CD4-positive, alpha-beta T cell treated with Interleukin-4 for 1 hour (primary cell): ENCODE measurements around the gene PYGB.
A peak's percentile ranks its signal among the peaks of the same experiment; 100 is the strongest.
"Not testable (repeated sequence)": the region's sequence is repeated elsewhere in the genome, so short reads cannot be mapped to it uniquely, and the experiment has no call there.

Experiments used
- DNase-seq, 2 donors: peaks; one replicate each; pipeline ENCODE4 v3.0.0-alpha.2; 2020 to 2022

Gene PYGB

DNA sequence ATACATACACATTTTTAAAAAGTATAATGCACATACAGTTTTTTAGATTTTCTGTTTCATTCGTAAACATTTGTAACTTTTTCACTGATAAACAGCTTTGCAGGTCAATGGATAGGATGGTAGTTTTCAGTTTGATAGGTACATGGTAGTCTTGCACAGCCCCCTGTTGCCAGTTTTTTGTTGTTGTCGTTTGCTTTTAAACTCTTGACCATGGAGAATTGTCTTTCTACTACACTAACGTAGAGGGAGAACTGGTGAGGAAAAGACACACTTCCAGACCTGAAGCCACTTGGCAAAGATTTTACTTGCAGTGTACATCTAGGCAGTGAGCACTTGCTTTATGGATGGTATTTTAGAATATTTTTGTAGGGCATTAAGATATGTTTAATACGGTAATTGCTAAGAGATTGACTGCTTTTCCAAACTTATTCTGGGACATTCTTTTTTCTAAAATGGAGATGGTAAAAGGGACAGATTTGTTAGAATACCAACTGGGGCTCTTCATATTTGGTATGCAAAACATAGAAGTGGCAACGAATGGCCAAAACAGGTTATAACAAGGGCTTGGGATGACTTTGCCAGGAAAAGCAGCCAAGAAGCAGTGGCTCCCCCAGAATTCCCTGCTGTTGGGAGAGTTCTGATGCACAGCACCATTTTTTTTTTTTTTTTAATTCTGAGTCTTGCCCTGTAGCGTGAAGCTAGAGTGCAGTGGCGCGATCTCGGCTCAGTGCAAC, 1.5 kb downstream of the PYGB start:
- DNase-seq, result no peak

- DNase-seq, result no peak
These were observed 2.6 kb downstream of the PYGB start for GRCh38 chr20:25250508-25250907.

DNA sequence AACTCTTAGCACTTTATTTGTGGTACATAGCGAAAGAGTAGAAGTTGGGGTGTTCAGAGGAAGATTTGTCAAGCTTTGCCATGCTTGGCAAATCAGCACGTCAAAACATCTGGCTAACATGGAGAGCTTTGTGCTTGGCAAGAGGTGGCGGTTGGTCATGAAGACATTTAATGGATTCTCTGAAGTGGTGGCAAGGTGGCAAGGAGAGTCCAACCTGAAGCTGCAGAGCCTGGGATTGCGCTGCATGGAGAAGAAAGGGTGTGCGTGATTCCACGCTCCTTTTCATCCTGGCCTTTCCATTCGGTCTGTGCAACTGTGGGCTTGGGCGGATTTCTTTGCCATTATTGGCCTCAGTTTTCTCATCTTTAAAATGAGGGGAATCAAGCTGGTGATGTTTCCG, 3.1 kb downstream of the PYGB start:
- no peak for DNase-seq

- DNase-seq, result no peak
These were observed 3.7 kb downstream of the PYGB start for GRCh38 chr20:25251558-25251957.

GRCh38 chr20:25252230-25252651, 4.4 kb downstream of the PYGB start:
- no peak for DNase-seq

DNA sequence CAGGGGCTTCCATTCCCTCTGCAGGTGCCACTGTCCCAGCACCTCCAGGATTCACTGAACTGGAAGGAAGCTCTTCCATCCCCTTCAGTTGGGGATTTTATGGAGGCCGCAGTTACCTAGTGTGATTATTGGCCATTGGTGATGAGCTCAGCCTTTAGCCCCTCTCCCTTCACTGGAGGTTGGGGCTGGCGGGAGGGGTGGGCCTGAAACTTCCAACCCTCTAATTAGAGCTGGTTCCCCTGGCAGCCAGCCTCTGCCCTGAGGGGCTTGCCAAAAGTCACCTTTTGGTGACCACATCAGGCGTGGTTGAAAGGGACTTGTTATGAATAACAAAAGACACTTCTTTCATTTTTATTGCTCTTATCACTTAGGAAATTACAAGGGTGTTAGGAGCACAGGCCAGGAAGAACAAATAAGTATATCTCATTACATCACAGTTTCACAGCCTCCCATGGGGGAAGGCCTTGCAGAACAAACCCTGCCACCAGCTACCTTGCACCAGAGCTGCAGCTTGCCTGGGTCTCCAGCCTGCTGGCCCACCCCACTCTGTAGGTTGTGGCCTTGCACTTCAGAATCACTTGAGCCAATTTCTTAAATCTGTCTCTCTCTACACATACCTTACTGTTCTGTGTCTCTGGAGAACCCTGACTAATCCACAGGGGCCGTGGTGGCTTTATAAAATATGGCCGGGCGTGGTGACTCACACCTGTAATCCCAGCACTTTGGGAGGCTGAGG, 5.0 kb downstream of the PYGB start:
- DNase-seq, result no peak

DNA sequence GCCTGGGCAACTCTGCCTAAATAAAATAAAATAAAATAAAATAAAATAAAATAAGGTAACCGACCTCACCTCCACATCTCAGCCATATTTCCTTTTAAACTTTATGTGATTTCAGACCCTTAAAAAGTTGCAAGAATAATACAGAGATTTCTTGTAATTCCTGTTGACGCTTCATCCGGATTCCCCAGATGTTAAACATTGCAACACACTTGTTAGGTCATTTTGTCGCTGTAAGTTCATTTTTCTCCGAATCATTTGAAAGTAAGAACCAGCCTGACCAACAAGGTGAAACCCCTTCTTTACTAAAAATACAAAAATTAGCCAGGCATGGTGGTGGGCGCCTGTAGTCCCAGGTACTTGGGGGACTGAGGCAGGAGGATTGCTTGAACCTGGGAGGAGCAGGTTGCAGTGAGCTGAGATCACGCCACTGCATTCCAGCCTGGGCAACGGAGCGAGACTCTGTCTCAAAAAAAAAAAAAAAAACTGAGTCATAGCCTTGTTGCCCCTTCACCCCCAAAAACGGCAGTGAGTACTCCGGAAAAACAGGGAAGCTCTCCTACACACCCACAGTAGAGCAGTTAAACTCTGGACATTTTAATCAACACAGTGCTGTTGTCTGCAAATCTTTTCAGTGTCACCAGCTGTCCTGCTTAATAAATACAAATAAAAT, 5.9 kb downstream of the PYGB start:
- DNase-seq, result no peak

DNA sequence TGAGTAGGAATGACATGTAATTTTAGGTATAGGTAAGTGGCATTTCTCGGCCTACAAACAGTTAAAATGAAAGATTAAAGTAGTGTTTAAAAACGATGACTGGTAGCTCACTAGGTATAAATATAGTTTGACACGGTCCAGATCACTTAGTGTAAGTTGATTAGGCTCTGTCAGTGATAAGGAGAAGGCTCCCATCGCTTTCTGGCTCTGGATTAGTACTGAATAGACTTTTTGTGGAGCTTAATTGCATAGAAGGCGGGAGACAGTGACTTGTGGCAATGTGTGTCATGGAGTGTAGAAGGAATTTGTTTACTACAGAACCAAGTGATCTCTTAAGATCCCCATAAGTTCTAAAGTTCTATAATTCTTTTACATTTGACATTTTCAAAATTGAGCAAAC, 6.7 kb downstream of the PYGB start:
- DNase-seq, result no peak

GRCh38 chr20:25254986-25255680, 7.2 kb downstream of the PYGB start:
- DNase-seq, result no peak

DNA sequence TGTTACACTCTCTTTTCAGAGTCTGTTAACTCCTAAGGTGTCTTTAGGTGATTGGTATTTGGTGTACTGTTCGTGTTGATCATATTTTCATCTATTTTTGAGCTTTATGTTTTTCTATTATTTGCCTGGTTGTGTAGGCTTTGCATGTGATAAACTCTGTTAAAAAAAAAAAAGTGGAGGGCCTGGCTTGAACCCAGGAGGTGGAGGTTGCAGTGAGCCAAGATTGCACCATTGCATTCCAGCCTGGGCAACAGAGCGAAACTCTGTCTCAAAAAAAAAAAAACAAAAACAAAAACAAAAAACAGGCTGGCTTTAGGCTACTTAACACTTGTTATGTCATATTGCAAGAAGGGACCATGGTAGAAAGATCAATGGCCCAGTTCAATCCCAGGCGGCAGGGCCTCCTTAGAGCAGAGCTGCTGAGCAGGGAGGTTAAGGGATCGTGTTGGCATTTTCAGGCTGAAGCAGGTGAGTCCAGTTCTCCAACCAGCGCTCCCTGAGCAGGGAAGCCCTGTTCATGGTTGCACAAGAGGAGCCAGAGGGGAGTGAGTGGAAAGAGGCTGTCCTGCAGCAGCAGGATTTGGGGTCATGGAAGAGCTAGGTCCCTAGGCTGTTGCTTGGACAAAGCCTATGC, 8.5 kb downstream of the PYGB start:
- DNase-seq, result no peak

DNA sequence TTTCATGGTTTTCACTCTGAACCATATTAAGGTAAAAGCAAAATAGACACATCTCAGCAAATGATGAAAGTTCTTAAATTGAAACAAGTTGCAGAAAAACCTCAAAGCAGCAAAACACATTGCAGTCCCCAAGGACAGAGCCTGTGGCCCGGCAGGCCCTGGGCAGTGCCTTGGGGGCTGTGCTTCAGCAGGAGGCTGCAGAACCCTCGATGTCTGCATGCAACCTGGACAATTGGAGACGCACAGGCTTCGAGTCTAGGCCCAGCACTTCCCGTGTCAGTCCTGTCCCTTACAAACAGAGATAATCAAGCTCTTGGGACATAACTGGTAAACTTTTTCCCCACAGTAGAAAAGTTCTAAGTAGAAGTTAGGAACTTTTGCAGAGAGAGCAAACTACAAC, 9.2 kb downstream of the PYGB start:
- DNase-seq, result no peak

DNA sequence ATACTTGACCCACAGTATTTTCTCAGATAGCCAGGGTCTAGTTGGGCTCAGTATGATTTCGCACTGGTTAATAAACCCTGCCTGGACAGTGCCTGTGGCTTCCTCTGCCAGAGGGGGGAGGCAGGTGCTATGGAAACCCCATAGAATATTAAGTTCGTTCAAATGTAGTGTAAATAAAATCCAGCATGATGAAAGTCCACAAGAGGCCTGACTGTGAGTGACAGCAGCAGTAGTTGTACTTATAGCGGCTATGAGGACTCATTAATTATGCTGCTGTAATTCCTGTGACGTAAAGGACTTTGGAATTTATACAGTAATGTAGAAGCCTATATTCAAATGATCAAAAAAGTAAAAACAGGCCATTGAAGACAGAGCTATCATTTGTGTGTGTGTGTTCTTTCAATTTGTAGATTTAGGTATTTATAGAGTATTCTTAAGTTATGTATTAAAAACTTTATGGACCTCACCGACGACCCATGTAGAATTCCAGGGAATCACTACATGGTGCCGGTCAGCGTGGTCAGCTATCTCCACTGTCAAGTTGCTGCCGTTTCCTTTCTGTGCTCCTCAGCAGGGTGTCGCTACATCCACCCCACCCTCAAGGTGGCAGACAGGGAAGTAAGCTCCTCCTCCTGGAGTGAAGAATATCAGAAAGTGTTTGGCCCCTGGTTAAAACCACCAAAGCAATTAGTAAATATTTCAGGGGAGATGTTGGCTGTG, 10.0 kb downstream of the PYGB start:
- DNase-seq, result no peak

DNA sequence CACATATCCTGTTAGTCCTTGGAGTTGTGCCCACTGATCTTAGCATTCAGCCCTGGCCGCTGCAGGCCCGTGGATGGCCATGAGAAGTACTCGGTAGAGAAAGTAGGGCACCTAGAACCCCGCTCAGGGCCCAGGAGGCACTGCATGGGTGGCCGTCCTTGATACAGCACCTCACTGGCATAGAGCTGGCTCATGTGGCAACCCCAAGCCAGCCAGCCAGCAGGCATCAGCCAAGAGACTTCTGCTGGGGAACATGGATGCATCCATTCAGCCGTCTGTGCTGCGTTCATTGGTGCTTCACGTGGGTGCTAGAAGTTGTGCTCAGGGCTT, 10.6 kb downstream of the PYGB start:
- DNase-seq, result no peak

DNA sequence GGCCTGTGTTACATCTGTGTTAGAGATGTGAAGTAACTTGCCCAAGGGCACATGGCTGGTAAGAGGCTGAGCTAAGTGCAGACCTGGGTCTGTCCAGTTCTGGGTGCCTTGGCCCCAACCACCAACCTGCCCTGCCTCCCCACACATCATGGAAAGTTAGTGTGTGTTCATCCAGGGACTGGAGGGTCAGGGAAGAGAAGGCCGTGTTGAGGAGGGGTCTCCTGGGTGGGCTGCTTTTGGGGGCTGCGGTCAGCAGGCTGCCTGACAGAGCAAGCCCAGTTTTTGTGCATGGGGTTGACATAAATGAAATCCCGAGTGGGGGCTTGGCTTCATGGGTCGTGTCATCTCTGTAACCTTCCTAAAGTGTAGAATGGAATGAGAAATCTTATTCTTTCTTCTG, 10.9 kb downstream of the PYGB start:
- no peak for DNase-seq

DNA sequence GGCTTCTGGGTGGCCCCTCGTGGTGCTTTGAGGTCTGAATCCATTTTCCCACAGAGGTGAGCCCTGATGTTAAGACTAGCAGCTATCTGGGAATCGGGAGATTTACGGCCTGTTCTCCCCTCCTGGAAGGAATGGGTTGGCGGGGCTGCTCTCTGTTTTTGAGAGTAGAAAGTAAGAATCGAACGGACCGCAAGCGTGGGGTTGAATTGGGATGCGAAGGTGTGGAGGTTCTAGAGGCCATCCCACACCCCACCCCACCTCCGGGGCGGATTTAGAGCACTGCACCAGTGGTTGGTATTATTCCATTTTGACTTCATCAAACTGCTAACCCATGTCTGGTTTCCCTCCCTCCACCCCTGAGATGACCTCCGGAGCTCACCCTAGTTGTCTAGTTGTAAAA, 11.5 kb downstream of the PYGB start:
- no peak for DNase-seq

DNA sequence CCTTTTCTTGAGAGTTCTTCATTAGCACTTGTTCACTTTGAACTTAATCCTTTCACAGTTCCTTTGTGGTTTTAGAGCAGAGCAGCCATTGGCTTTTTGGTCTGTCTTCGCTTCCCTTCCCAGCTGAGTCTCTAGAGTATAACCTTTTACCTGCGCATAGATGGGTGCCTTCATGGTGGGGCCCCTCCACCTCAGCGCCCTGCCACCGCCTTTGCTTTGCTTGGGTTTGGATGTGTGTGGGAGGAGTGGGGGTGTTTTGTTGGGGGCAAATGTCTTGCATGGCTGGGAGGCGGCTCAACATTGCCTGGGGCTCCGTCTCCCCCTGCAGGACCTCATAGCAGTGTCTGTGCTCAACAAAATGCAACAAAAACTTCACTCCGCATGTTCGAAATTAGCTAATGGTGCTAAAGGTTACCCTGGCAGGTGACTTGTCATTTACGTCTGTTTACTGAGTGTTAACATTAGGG, 11.9 kb downstream of the PYGB start:
- DNase-seq, result no peak

DNA sequence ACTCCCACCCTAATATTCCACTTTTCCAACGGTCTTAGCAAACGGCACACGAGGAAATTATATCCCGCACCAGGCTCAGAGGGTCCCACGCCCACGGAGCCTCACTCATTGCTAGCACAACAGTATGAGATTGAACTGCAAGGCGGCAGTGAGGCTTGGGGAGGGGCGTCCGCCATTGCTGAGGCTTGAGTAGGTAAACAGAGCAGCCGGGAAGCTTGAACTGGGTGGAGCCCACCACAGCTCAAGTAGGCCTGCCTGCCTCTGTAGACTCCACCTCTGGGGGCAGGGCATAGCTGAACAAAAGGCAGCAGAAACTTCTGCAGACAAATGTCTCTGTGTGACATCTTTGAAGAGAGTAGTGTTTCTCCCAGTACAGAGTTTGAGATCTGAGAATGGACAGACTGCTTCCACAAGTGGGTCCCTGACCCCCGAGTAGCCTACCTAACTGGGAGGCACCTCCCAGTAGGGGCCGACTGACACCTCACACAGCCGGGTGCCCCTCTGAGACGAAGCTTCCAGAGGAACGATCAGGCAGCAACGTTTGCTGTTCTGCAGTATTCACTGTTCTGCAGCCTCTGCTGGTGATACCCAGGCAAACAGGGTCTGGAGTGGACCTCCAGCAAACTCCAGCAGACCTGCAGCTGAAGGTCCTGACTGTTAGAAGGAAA, 13.0 kb downstream of the PYGB start:
- not testable (repeated sequence) for DNase-seq

DNA sequence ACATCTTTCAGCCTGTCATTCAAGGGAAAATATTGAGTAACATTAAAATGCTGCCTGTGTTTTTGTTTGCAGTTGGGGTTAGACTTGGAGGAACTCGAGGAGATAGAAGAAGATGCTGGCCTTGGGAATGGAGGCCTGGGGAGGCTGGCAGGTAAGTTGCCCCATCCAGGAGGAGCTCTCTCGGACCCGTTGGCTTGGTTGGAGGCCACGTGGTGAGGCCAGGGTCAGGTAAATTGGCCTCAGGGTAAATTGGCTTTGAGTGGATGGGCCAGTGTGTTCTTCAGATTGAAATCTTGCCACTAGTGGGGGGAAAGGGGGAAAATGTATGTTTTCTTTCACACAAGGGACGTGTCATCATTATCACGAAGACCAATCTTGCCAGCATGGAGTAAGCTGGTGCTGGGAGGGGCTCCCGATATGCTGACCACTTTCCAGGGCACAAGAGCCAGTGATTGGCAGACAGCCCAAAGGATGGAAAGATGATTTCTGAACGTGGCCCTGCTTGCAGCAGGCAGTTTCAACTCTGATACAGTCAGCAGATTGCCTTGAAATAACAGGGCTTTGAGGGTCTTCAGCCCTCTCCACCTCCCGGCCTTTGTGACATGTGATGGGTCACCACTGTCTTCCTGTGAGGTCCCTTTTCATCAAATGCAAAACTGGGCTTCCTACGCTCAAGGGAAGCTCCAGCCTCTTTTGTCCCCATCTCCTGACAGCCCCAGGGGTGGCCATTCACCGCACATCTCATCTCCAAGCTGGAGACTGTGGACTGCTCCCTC, 21.4 kb downstream of the PYGB start:
- peak in 1 of 2 donors; percentile 10 for DNase-seq

GRCh38 chr20:25269833-25270170, 21.9 kb downstream of the PYGB start:
- peak in 1 of 2 donors; percentile 1 for DNase-seq

DNA sequence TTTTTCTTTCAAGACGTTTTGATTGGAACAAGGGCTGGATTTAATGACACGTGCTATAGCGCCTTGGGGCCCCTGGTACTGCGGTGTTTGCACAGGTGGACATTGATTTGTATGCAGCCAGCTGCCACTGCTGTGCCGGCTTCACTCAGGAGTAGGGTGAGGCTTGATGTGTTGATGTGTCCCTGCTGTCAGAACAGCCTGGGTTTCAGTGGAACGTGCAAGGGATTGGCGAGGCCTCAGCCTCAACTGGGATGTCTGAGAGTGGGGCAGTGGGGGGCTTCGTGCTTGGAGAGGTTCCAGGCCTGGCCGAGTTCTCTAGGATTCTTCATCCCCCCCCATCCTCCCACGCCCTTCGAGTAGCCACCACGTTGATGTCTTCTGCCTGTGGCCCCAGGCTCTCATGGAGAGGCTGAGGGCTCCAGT, 23.0 kb downstream of the PYGB start:
- DNase-seq, result peak in 1 of 2 donors; percentile 7
